SK-MEL-5 (cell line): ENCODE results near the gene NSMF. TPM values are rescaled to one million over a fixed set of nuclear protein-coding genes. Genes with fewer than 3 reads are reported as not detected.
"Not testable (repeated sequence)": the region's sequence is repeated elsewhere in the genome, so short reads cannot be mapped to it uniquely, and the experiment has no call there.

ENCODE experiments used
- DNase-seq: peaks from one replicate; pipeline ENCODE4 v3.0.0-alpha.2; 2016; ENCODE audit warnings: low read depth, low spot score
- in situ Hi-C: cut with HindIII; loops from 2 replicates; pipeline ENCODE4 v1.10.0; 2016; ENCODE audit warnings: low sequenced_read_pairs, high pct_unique_total_duplicates, low pct_unique_long_range_greater_than_20kb
- total RNA-seq: library from RNA; depleted of rRNA; stranded (reverse); fragments of >200 nt; shearing (Covaris generic); gene quantifications from 2 replicates; pipeline ENCODE4 v1.2.3, GENCODE V29; 2014

The NSMF gene
- total RNA-seq, 1 experiment from 2014 or later, result 22.4 TPM

GRCh38 chr9:137411645-137412380 lies 47.3 kb downstream of the NSMF start:
- peak; percentile 75 for DNase-seq
- in situ Hi-C loops, result no loop called here

DNA sequence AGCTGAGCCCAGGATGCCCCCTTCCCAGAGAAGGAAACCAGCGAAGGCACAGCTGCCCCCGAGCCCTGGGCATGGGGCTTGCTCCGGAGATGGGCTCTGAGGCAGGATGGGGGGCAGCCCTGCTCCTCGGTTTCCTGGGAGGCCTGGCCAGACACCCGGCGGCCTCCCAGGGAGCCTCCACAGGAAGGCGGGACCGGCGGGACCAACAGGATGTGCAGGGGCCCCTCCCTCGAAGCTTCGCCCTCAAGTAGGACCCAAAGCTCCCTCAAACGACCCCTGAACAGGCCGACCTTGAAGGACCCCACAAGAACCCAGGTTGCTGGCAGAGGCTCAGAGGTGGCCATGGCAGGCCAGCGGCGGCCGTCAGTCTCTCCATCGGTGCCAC lies 47.9 kb downstream of the NSMF start:
- in situ Hi-C loops, result no loop called here
- no peak for DNase-seq

GRCh38 chr9:137410891-137411249 lies 48.3 kb downstream of the NSMF start:
- no peak for DNase-seq
- in situ Hi-C loops, result no loop called here

DNA sequence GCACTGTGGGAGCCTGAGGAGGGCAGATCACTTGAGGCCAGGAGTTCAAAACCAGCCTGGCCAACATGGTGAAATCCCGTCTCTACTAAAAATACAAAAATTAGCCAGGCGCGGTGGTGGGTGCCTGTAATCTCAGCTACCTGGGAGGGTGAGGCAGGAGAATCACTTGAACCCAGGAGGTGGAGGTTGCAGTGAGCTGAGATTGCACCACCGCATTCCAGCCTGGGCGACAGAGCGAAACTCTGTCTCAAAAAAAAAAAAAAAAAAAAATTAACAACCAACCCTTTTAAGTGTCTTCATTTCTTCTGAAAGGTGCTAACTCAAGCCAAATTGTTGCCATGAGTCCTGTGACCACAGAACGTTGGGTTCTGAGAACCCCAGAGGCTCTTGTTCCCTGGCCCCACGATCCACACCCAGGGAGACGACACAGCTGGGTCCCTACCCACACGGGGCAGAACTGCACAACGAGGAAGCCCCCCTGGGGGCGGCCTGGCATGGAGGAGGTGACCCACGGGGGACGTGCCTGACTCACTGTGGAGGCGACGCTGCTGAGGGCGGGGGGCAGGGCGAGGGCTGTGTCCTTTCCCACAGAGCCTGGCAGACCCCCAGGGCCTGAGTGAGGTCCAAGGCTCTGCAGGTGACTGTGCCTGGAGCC lies 48.8 kb downstream of the NSMF start:
- in situ Hi-C loops, result not testable (repeated sequence)

DNA sequence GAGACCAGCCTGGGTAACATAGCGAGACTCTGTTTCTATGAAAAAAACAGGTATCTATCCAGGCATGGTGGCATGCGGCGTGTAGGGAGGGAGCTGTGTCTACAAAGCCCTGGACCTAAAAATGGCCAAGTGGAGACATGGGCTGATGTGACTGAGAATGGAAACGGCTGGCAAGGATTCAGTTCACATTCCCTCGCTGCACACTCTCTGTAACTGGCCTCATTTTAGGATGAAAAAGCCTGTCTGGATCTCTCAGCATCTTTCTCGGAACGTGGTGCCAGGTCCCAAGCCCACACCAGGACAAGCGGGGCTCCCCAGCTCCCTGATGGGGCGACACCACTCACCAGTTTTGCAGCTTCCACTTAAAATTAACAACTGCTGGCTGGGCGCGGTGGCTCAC lies 49.6 kb downstream of the NSMF start:
- DNase-seq, result no peak
- in situ Hi-C loops, result no loop called here

More for the DNA sequence above, 48.8 kb downstream of the NSMF start:
- DNase-seq, result not testable (repeated sequence)

- in situ Hi-C loops, result no loop called here
- no peak for DNase-seq
Observed at GRCh38 chr9:137408651-137409405, 50.3 kb downstream of the NSMF start.

DNA sequence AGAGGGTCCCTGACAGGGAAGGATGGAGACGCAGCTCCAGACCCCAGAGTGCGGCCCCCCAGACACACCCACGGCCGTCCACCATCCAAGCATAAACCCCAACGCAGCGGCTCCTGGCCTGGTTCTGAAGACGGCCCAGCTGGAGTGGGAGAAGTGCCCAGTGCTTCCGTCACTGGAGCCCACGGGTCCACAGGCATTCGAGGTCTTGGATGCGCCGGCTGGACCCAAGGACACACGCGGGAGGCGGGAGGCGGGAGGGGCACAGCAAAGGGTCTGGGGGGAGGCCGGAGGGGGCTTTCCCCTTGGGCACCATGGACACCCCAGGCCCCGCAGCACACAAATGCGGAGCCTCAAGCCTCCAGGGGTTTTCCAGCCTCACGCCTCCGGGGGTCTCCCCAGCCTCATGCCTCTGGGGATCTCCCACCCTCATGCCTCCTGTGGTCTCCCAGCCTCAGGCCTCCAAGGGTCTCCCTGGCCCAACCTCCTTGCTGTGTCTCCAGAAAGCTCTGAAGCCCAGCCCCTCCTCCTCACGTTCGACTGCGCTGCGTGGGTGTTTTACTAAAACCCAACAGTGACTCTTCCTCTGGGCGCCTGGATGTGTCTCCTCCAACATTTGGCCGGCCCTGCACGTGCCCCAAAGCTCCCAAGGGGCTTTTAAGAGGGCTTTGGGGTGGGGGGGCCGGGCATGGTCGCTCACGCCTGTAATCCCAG lies 51.4 kb downstream of the NSMF start:
- in situ Hi-C loops, result no loop called here
- no peak for DNase-seq

GRCh38 chr9:137406876-137407589 lies 52.1 kb downstream of the NSMF start:
- no peak for DNase-seq

GRCh38 chr9:137406085-137406760 lies 52.9 kb downstream of the NSMF start:
- no peak for DNase-seq
- in situ Hi-C loops, result no loop called here

More at GRCh38 chr9:137406876-137407589, 52.1 kb downstream of the NSMF start:
- in situ Hi-C loops, result no loop called here

DNA sequence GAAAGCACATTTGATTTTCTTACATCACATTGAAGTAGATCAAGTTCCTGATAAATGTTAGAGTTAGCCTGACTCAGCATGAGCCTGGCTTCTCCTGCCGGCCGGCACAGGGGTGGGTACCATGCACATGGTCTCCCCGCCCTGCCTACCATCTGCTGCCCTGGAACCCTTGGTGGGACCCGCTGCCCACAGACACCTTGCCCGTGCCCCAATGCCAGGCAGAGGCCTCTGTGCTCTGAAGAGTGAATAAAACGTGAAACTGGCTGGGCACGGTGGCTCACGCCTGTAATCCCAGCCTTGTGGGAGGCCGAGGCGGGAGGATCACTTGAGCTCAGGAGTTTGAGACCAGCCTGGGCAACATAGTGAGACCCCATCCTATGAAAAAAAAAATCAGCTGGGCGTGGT lies 53.5 kb downstream of the NSMF start:
- DNase-seq, result no peak
- in situ Hi-C loops, result no loop called here

GRCh38 chr9:137404961-137405567 lies 54.1 kb downstream of the NSMF start:
- DNase-seq, result no peak
- in situ Hi-C loops, result no loop called here

DNA sequence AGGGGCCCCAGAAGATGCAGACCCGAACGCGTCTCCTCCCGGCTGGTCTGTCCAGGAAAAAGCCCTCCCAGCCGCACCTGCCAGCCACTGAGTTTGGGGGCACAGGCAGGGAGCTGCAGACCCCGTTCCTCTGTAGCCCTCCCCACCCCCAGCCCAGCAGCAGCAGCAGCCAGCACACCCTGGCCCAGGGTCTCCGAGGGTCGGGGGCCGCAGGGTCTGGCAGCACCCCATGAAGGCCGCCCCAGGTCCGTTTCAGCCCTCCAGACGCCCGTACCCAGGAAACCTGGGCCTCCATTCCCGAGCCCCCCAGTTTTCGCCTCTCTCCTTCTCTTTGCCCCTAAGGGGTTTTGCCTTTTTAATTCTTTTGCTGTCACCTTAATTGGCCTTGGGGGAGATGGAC lies 55.9 kb downstream of the NSMF start:
- in situ Hi-C loops, result no loop called here
- no peak for DNase-seq

GRCh38 chr9:137402746-137403145 lies 56.4 kb downstream of the NSMF start:
- DNase-seq, result no peak
- in situ Hi-C loops, result no loop called here

- no peak for DNase-seq
- in situ Hi-C loops, result no loop called here
Observed at GRCh38 chr9:137398561-137399468, 60.3 kb downstream of the NSMF start.

- in situ Hi-C loops, result no loop called here
Observed at GRCh38 chr9:137397675-137398423, 61.3 kb downstream of the NSMF start.

More at GRCh38 chr9:137397675-137398423, 61.3 kb downstream of the NSMF start:
- DNase-seq, result no peak
